ENCODE measurements around the gene SGCD. TPM values are rescaled to one million over a fixed set of nuclear protein-coding genes. Genes with fewer than 3 reads are reported as not detected.

SGCD gene
- total RNA-seq, 5 donors from 2014 or later (not counting 1 experiment from before 2014, with no cell fraction given), result 0.13 to 2.4 (median 0.22) TPM

- Mint-ChIP-seq H3K4me3 (no peak overlapping the region), H3K27ac (no peak overlapping the region), H3K27me3 (peaks cover 11 to 16% of the 10 kb centered on the region in 2 donors), H3K36me3 (peaks cover 5% of the 10 kb centered on the region), H3K9me3 (peaks cover 0 to 10% (median 7%) of the 10 kb centered on the region in 3 donors), H3K4me1 (peaks cover 0 to 2% (median 0%) of the 10 kb centered on the region in 3 donors)
- Histone ChIP-seq H3K9me3 (no peaks in the 10 kb centered on the region), H3K27ac (ENCODE audit: low read length) (no peak overlapping the region), H3K36me3 (ENCODE audit: control insufficient read depth in 2 of 2, extremely low read depth in 1 of 2, insufficient read depth in 1 of 2, low read length in 1 of 2) (no peaks in the 10 kb centered on the region), H3K4me1 (ENCODE audit: control insufficient read depth in 1 of 2, extremely low read depth in 1 of 2, insufficient read depth in 2 of 2, low read length in 2 of 2) (no peaks in the 10 kb centered on the region), H3K27me3 (replicated peaks in 1 of 2; ENCODE audit: control insufficient read depth in 2 of 2, extremely low read depth in 1 of 2, insufficient read depth in 2 of 2, low read length in 1 of 2) (peaks cover 0 to 9% of the 10 kb centered on the region in 2 experiments), H3K4me3 (ENCODE audit: control insufficient read depth in 1 of 2, extremely low read depth in 1 of 2, low read length in 1 of 2) (no peak overlapping the region)
- ChIA-PET CTCF (interaction anchor here in 1 of 2 donors (0.6 kb wide), 1 partner anchor 122 kb away, joined by 5 read pairs; no protein-coding TSS in a partner anchor), POLR2A (interaction anchor here in 1 of 2 donors (0.6 kb wide), 1 partner anchor 312 kb away, joined by 11 read pairs; no protein-coding TSS in a partner anchor)
- ATAC-seq (replicated peaks in 1 of 4), result no peak
- no peak for DNase-seq
- WGBS (ENCODE audit: insufficient coverage), result 92% methylated on average over 3 of the region's 5 CpGs
Observed at GRCh38 chr5:156783092-156783491, 456.1 kb downstream of the SGCD start.

GRCh38 chr5:156794687-156795086 lies 467.7 kb downstream of the SGCD start:
- no peak for ATAC-seq (replicated peaks in 1 of 4)
- ChIA-PET POLR2A (no interaction called here), CTCF (no interaction called here)
- Mint-ChIP-seq H3K27ac (no peak overlapping the region), H3K36me3 (no peaks in the 10 kb centered on the region), H3K27me3 (peaks cover 4 to 7% of the 10 kb centered on the region in 2 donors), H3K4me1 (peaks cover 2 to 10% (median 4%) of the 10 kb centered on the region in 3 donors), H3K9me3 (peaks cover 0 to 7% (median 0%) of the 10 kb centered on the region in 3 donors), H3K4me3 (no peak overlapping the region)
- H3K27me3 ChIP-seq (replicated peaks in 1 of 2; ENCODE audit: control insufficient read depth in 2 of 2, extremely low read depth in 1 of 2, insufficient read depth in 2 of 2, low read length in 1 of 2), result no peaks in the 10 kb centered on the region
- no peak overlapping the region for H3K27ac ChIP-seq (ENCODE audit: low read length)
- no peak for DNase-seq
- H3K4me1 ChIP-seq (ENCODE audit: control insufficient read depth in 1 of 2, extremely low read depth in 1 of 2, insufficient read depth in 2 of 2, low read length in 2 of 2), result no peaks in the 10 kb centered on the region
- no peak overlapping the region for H3K4me3 ChIP-seq (ENCODE audit: control insufficient read depth in 1 of 2, extremely low read depth in 1 of 2, low read length in 1 of 2)
- WGBS (ENCODE audit: insufficient coverage), result no CpG with 5 or more reads among the region's 2 CpGs
- no peaks in the 10 kb centered on the region for H3K9me3 ChIP-seq
- no peaks in the 10 kb centered on the region for H3K36me3 ChIP-seq (ENCODE audit: control insufficient read depth in 2 of 2, extremely low read depth in 1 of 2, insufficient read depth in 1 of 2, low read length in 1 of 2)

- H3K27me3 Mint-ChIP-seq, result peaks cover 9 to 12% of the 10 kb centered on the region in 2 donors
- CTCF ChIA-PET, result no interaction called here
Observed at GRCh38 chr5:156798201-156798600, 471.2 kb downstream of the SGCD start.

GRCh38 chr5:156799171-156799570 lies 472.2 kb downstream of the SGCD start:
- H3K36me3 ChIP-seq (ENCODE audit: control insufficient read depth in 2 of 2, extremely low read depth in 1 of 2, insufficient read depth in 1 of 2, low read length in 1 of 2), result no peaks in the 10 kb centered on the region
- no peaks in the 10 kb centered on the region for H3K9me3 ChIP-seq
- H3K9me3 Mint-ChIP-seq, result no peaks in the 10 kb centered on the region
- POLR2A ChIA-PET, result no interaction called here
- ATAC-seq (replicated peaks in 1 of 4) (no peak), DNase-seq (no peak)
- no CpG with 5 or more reads among the region's 1 CpG for WGBS (ENCODE audit: insufficient coverage)
- no peaks in the 10 kb centered on the region for H3K4me1 ChIP-seq (ENCODE audit: control insufficient read depth in 1 of 2, extremely low read depth in 1 of 2, insufficient read depth in 2 of 2, low read length in 2 of 2)
- peaks cover 0 to 6% (median 1%) of the 10 kb centered on the region in 3 donors for H3K4me1 Mint-ChIP-seq
- CTCF ChIA-PET, result no interaction called here
- H3K27ac Mint-ChIP-seq, result no peak overlapping the region
- no peak overlapping the region for H3K4me3 Mint-ChIP-seq
- H3K36me3 Mint-ChIP-seq, result no peaks in the 10 kb centered on the region
- no peaks in the 10 kb centered on the region for H3K27me3 ChIP-seq (replicated peaks in 1 of 2; ENCODE audit: control insufficient read depth in 2 of 2, extremely low read depth in 1 of 2, insufficient read depth in 2 of 2, low read length in 1 of 2)
- H3K27me3 Mint-ChIP-seq, result peaks cover 9 to 16% of the 10 kb centered on the region in 2 donors
- no peak overlapping the region for H3K4me3 ChIP-seq (ENCODE audit: control insufficient read depth in 1 of 2, extremely low read depth in 1 of 2, low read length in 1 of 2)
- H3K27ac ChIP-seq (ENCODE audit: low read length), result no peak overlapping the region

More at GRCh38 chr5:156798201-156798600, 471.2 kb downstream of the SGCD start:
- Mint-ChIP-seq H3K27ac (no peak overlapping the region), H3K4me1 (peaks cover 2 to 10% (median 4%) of the 10 kb centered on the region in 3 donors), H3K36me3 (no peaks in the 10 kb centered on the region), H3K9me3 (no peaks in the 10 kb centered on the region), H3K4me3 (no peak overlapping the region)
- Histone ChIP-seq H3K27me3 (replicated peaks in 1 of 2; ENCODE audit: control insufficient read depth in 2 of 2, extremely low read depth in 1 of 2, insufficient read depth in 2 of 2, low read length in 1 of 2) (no peaks in the 10 kb centered on the region), H3K27ac (ENCODE audit: low read length) (no peak overlapping the region), H3K4me3 (ENCODE audit: control insufficient read depth in 1 of 2, extremely low read depth in 1 of 2, low read length in 1 of 2) (no peak overlapping the region), H3K36me3 (ENCODE audit: control insufficient read depth in 2 of 2, extremely low read depth in 1 of 2, insufficient read depth in 1 of 2, low read length in 1 of 2) (no peaks in the 10 kb centered on the region), H3K4me1 (ENCODE audit: control insufficient read depth in 1 of 2, extremely low read depth in 1 of 2, insufficient read depth in 2 of 2, low read length in 2 of 2) (no peaks in the 10 kb centered on the region), H3K9me3 (no peaks in the 10 kb centered on the region)
- no peak for ATAC-seq (replicated peaks in 1 of 4)
- WGBS (ENCODE audit: insufficient coverage), result no CpG with 5 or more reads among the region's 1 CpG
- POLR2A ChIA-PET, result no interaction called here
- DNase-seq, result no peak

GRCh38 chr5:156800929-156801328 lies 474.0 kb downstream of the SGCD start:
- Mint-ChIP-seq H3K27ac (no peak overlapping the region), H3K9me3 (no peaks in the 10 kb centered on the region), H3K4me1 (no peaks in the 10 kb centered on the region), H3K36me3 (no peaks in the 10 kb centered on the region), H3K27me3 (peaks cover 9 to 16% of the 10 kb centered on the region in 2 donors), H3K4me3 (no peak overlapping the region)
- WGBS (ENCODE audit: insufficient coverage), result 58% methylated on average over 2 of the region's 3 CpGs
- Histone ChIP-seq H3K9me3 (no peaks in the 10 kb centered on the region), H3K27me3 (replicated peaks in 1 of 2; ENCODE audit: control insufficient read depth in 2 of 2, extremely low read depth in 1 of 2, insufficient read depth in 2 of 2, low read length in 1 of 2) (no peaks in the 10 kb centered on the region), H3K36me3 (ENCODE audit: control insufficient read depth in 2 of 2, extremely low read depth in 1 of 2, insufficient read depth in 1 of 2, low read length in 1 of 2) (no peaks in the 10 kb centered on the region), H3K4me1 (ENCODE audit: control insufficient read depth in 1 of 2, extremely low read depth in 1 of 2, insufficient read depth in 2 of 2, low read length in 2 of 2) (no peaks in the 10 kb centered on the region), H3K27ac (ENCODE audit: low read length) (no peak overlapping the region), H3K4me3 (ENCODE audit: control insufficient read depth in 1 of 2, extremely low read depth in 1 of 2, low read length in 1 of 2) (no peak overlapping the region)
- CTCF ChIA-PET, result no interaction called here
- POLR2A ChIA-PET, result no interaction called here
- DNase-seq (no peak), ATAC-seq (replicated peaks in 1 of 4) (no peak)

GRCh38 chr5:156802501-156802900 lies 475.5 kb downstream of the SGCD start:
- CTCF ChIA-PET, result no interaction called here
- no peak overlapping the region for H3K4me3 ChIP-seq (ENCODE audit: control insufficient read depth in 1 of 2, extremely low read depth in 1 of 2, low read length in 1 of 2)

GRCh38 chr5:156803404-156803803 lies 476.4 kb downstream of the SGCD start:
- ChIA-PET POLR2A (no interaction called here), CTCF (no interaction called here)
- no peaks in the 10 kb centered on the region for H3K36me3 Mint-ChIP-seq
- Histone ChIP-seq H3K4me3 (ENCODE audit: control insufficient read depth in 1 of 2, extremely low read depth in 1 of 2, low read length in 1 of 2) (no peak overlapping the region), H3K4me1 (ENCODE audit: control insufficient read depth in 1 of 2, extremely low read depth in 1 of 2, insufficient read depth in 2 of 2, low read length in 2 of 2) (no peaks in the 10 kb centered on the region), H3K27ac (ENCODE audit: low read length) (no peak overlapping the region), H3K9me3 (no peaks in the 10 kb centered on the region), H3K36me3 (ENCODE audit: control insufficient read depth in 2 of 2, extremely low read depth in 1 of 2, insufficient read depth in 1 of 2, low read length in 1 of 2) (no peaks in the 10 kb centered on the region), H3K27me3 (replicated peaks in 1 of 2; ENCODE audit: control insufficient read depth in 2 of 2, extremely low read depth in 1 of 2, insufficient read depth in 2 of 2, low read length in 1 of 2) (no peaks in the 10 kb centered on the region)
- H3K27ac Mint-ChIP-seq, result no peak overlapping the region
- peaks cover 5 to 14% of the 10 kb centered on the region in 2 donors for H3K27me3 Mint-ChIP-seq
- whole genome bisulfite sequencing (ENCODE audit: insufficient coverage), result no CpG with 5 or more reads among the region's 2 CpGs
- no peaks in the 10 kb centered on the region for H3K4me1 Mint-ChIP-seq
- peaks cover 0 to 2% (median 0%) of the 10 kb centered on the region in 3 donors for H3K9me3 Mint-ChIP-seq
- no peak for ATAC-seq (replicated peaks in 1 of 4)
- H3K4me3 Mint-ChIP-seq, result no peak overlapping the region
- no peak for DNase-seq

More at GRCh38 chr5:156802501-156802900, 475.5 kb downstream of the SGCD start:
- no peak overlapping the region for H3K4me3 Mint-ChIP-seq
- DNase-seq, result no peak
- POLR2A ChIA-PET, result no interaction called here
- no peaks in the 10 kb centered on the region for H3K4me1 ChIP-seq (ENCODE audit: control insufficient read depth in 1 of 2, extremely low read depth in 1 of 2, insufficient read depth in 2 of 2, low read length in 2 of 2)
- no peaks in the 10 kb centered on the region for H3K4me1 Mint-ChIP-seq
- no peaks in the 10 kb centered on the region for H3K27me3 ChIP-seq (replicated peaks in 1 of 2; ENCODE audit: control insufficient read depth in 2 of 2, extremely low read depth in 1 of 2, insufficient read depth in 2 of 2, low read length in 1 of 2)
- no CpG with 5 or more reads among the region's 5 CpGs for WGBS (ENCODE audit: insufficient coverage)
- H3K27ac Mint-ChIP-seq, result no peak overlapping the region
- H3K9me3 Mint-ChIP-seq, result peaks cover 0 to 2% (median 0%) of the 10 kb centered on the region in 3 donors
- H3K27me3 Mint-ChIP-seq, result peaks cover 5 to 10% of the 10 kb centered on the region in 2 donors
- no peak for ATAC-seq (replicated peaks in 1 of 4)
- H3K27ac ChIP-seq (ENCODE audit: low read length), result no peak overlapping the region
- no peaks in the 10 kb centered on the region for H3K9me3 ChIP-seq
- H3K36me3 ChIP-seq (ENCODE audit: control insufficient read depth in 2 of 2, extremely low read depth in 1 of 2, insufficient read depth in 1 of 2, low read length in 1 of 2), result no peaks in the 10 kb centered on the region
- no peaks in the 10 kb centered on the region for H3K36me3 Mint-ChIP-seq
